ENCODE data around the gene RHBDF2. TPM values are rescaled to one million over a fixed set of nuclear protein-coding genes. Genes with fewer than 3 reads are reported as not detected.

Gene RHBDF2
- polyA plus RNA-seq, 3 donors: 36.9 to 124 (median 68.6) TPM

- no peak for DNase-seq
- Histone ChIP-seq H3K27me3 (ENCODE audit: control insufficient read depth in 2 of 2, insufficient read depth in 2 of 2, low read length in 2 of 2) (no peaks in the 10 kb centered on the region), H4K20me1 (ENCODE audit: insufficient read depth, low read length) (peaks cover 78% of the 10 kb centered on the region), H3K4me1 (ENCODE audit: control insufficient read depth in 1 of 2, insufficient read depth in 2 of 2, low read length in 2 of 2) (peaks cover 25 to 31% of the 10 kb centered on the region in 2 donors), H3K27ac (ENCODE audit: low read depth in 1 of 2, low read length in 2 of 2) (no peak overlapping the region), H3K79me2 (ENCODE audit: insufficient read depth, low read length) (peaks cover 74% of the 10 kb centered on the region), H3K9me3 (replicated peaks in 1 of 2; ENCODE audit: control insufficient read depth in 1 of 2, insufficient read depth in 1 of 2, low read length in 2 of 2) (no peaks in the 10 kb centered on the region), H3K4me3 (replicated peaks in 1 of 3; ENCODE audit: low read depth in 2 of 3, low read length in 3 of 3) (no peak overlapping the region), H3K9ac (ENCODE audit: insufficient read depth, low read length, poor library complexity, severe bottlenecking) (no peak overlapping the region), H2AFZ (ENCODE audit: insufficient read depth, low read depth, low read length, poor library complexity, severe bottlenecking) (no peak overlapping the region), H3K4me2 (replicated peaks; ENCODE audit: extremely low read depth, low read length, poor library complexity, severe bottlenecking) (no peak overlapping the region), H3K36me3 (replicated peaks in 1 of 2; ENCODE audit: control insufficient read depth in 1 of 2, insufficient read depth in 2 of 2, low read length in 2 of 2) (no peaks in the 10 kb centered on the region)
- Mint-ChIP-seq H3K4me3 (no peak overlapping the region), H3K4me1 (peaks cover 52% of the 10 kb centered on the region), H3K27ac (no peak overlapping the region), H3K9me3 (peaks cover 0 to 2% (median 0%) of the 10 kb centered on the region in 7 donors), H3K36me3 (peaks cover 2 to 5% of the 10 kb centered on the region in 2 donors), H3K27me3 (ENCODE audit: low read depth in 3 of 3) (no peaks in the 10 kb centered on the region)
- TF ChIP-seq, protein P1, sequence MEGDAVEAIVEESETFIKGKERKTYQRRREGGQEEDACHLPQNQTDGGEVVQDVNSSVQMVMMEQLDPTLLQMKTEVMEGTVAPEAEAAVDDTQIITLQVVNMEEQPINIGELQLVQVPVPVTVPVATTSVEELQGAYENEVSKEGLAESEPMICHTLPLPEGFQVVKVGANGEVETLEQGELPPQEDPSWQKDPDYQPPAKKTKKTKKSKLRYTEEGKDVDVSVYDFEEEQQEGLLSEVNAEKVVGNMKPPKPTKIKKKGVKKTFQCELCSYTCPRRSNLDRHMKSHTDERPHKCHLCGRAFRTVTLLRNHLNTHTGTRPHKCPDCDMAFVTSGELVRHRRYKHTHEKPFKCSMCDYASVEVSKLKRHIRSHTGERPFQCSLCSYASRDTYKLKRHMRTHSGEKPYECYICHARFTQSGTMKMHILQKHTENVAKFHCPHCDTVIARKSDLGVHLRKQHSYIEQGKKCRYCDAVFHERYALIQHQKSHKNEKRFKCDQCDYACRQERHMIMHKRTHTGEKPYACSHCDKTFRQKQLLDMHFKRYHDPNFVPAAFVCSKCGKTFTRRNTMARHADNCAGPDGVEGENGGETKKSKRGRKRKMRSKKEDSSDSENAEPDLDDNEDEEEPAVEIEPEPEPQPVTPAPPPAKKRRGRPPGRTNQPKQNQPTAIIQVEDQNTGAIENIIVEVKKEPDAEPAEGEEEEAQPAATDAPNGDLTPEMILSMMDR (IDR thresholded peaks at IDR 0.05): no peak
- WGBS (ENCODE audit: insufficient coverage): 100% methylated on average over 1 of the region's 6 CpGs
- intact Hi-C loops (cut with micrococcal nuclease): no loop called here
These were observed 52.1 kb downstream of the RHBDF2 start for GRCh38 chr17:76449126-76449525.

GRCh38 chr17:76447931-76448652 lies 53.1 kb downstream of the RHBDF2 start:
- H3K9me3 Mint-ChIP-seq: peaks cover 0 to 2% (median 0%) of the 10 kb centered on the region in 7 donors
- Histone ChIP-seq H3K36me3 (replicated peaks in 1 of 2; ENCODE audit: control insufficient read depth in 1 of 2, insufficient read depth in 2 of 2, low read length in 2 of 2) (no peaks in the 10 kb centered on the region), H3K4me3 (replicated peaks in 1 of 3; ENCODE audit: low read depth in 2 of 3, low read length in 3 of 3) (no peak overlapping the region), H3K4me2 (replicated peaks; ENCODE audit: extremely low read depth, low read length, poor library complexity, severe bottlenecking) (no peak overlapping the region), H3K27me3 (ENCODE audit: control insufficient read depth in 2 of 2, insufficient read depth in 2 of 2, low read length in 2 of 2) (no peaks in the 10 kb centered on the region), H3K4me1 (ENCODE audit: control insufficient read depth in 1 of 2, insufficient read depth in 2 of 2, low read length in 2 of 2) (peaks cover 25 to 31% of the 10 kb centered on the region in 2 donors), H4K20me1 (ENCODE audit: insufficient read depth, low read length) (peaks cover 88% of the 10 kb centered on the region), H3K27ac (ENCODE audit: low read depth in 1 of 2, low read length in 2 of 2) (no peak overlapping the region), H2AFZ (ENCODE audit: insufficient read depth, low read depth, low read length, poor library complexity, severe bottlenecking) (no peak overlapping the region), H3K9me3 (replicated peaks in 1 of 2; ENCODE audit: control insufficient read depth in 1 of 2, insufficient read depth in 1 of 2, low read length in 2 of 2) (no peaks in the 10 kb centered on the region), H3K79me2 (ENCODE audit: insufficient read depth, low read length) (peaks cover 84% of the 10 kb centered on the region), H3K9ac (ENCODE audit: insufficient read depth, low read length, poor library complexity, severe bottlenecking) (no peak overlapping the region)
- peaks cover 61% of the 10 kb centered on the region for H3K4me1 Mint-ChIP-seq
- H3K4me3 Mint-ChIP-seq: no peak overlapping the region
- WGBS (ENCODE audit: insufficient coverage): 97% methylated on average over 3 of the region's 7 CpGs
- TF ChIP-seq, protein P1 (IDR thresholded peaks at IDR 0.05): no peak
- intact Hi-C loops (cut with micrococcal nuclease): no loop called here
- no peak overlapping the region for H3K27ac Mint-ChIP-seq
- H3K36me3 Mint-ChIP-seq: peaks cover 2 to 5% of the 10 kb centered on the region in 2 donors
- DNase-seq: peak in 1 of 3 donors; percentile 39
- no peaks in the 10 kb centered on the region for H3K27me3 Mint-ChIP-seq (ENCODE audit: low read depth in 3 of 3)
